ENCODE data around the gene MAP3K8. TPM values are rescaled to one million over a fixed set of nuclear protein-coding genes. Genes with fewer than 3 reads are reported as not detected.

MAP3K8 gene
- total RNA-seq, 5 donors from 2014 or later (not counting 1 experiment from before 2014, with no cell fraction given), result 3.5 to 27.4 (median 11.0) TPM

DNA sequence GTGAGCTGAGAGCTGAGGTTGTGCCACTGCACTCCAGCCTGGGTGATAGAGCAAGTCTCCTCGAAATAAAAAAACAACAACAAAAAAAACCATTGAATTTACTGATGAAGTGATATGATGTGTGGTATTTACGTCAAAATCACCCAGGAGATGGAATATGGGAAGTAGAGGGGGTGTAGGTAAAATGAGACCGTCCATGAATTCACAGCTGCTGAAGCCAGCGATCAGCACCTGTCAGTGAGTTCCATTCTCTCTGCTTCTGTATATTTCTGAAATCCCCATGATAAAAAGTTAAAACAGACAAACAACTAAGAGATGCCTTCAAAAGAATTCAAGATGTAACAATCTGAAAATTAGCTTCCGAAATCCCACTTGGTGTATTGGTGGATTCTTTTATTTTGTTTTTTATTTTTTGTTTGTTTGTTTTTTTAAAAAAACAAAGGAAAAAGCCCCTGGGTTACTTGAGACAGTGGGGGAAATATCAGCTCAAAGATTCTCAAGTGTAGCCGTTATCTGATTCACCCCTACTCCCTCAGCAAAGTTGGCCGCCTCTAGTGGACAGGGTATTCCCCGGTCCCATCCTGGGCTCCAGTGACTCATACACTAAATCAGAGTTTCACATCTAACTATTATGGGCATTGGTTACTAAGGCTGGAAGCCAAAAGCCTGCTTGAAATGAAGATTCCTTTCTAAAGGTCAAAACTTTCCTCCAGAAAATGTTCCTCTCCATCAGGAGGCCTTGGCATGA lies 76.4 kb downstream of the MAP3K8 start:
- no peak overlapping the region for H3K27ac Mint-ChIP-seq
- Histone ChIP-seq H3K36me3 (ENCODE audit: control insufficient read depth in 2 of 2, extremely low read depth in 1 of 2, insufficient read depth in 1 of 2, low read length in 1 of 2) (no peaks in the 10 kb centered on the region), H3K4me1 (ENCODE audit: control insufficient read depth in 1 of 2, extremely low read depth in 1 of 2, insufficient read depth in 2 of 2, low read length in 2 of 2) (peaks cover 0 to 8% of the 10 kb centered on the region in 2 experiments), H3K4me3 (ENCODE audit: control insufficient read depth in 1 of 2, extremely low read depth in 1 of 2, low read length in 1 of 2) (no peak overlapping the region), H3K9me3 (no peaks in the 10 kb centered on the region), H3K27me3 (replicated peaks in 1 of 2; ENCODE audit: control insufficient read depth in 2 of 2, extremely low read depth in 1 of 2, insufficient read depth in 2 of 2, low read length in 1 of 2) (no peaks in the 10 kb centered on the region), H3K27ac (ENCODE audit: low read length) (no peak overlapping the region)
- H3K9me3 Mint-ChIP-seq, result no peaks in the 10 kb centered on the region
- ATAC-seq (replicated peaks in 1 of 4), result peak in 2 of 4 experiments; percentile 56 to 60
- ChIA-PET POLR2A (no interaction called here), CTCF (interaction anchor here (0.7 kb wide), 2 partner anchors 18 to 97 kb away, joined by 3 read pairs; no protein-coding TSS in a partner anchor)
- no CpG with 5 or more reads among the region's 8 CpGs for WGBS (ENCODE audit: insufficient coverage)
- peaks cover 0 to 26% (median 5%) of the 10 kb centered on the region in 3 donors for H3K4me1 Mint-ChIP-seq
- no peaks in the 10 kb centered on the region for H3K36me3 Mint-ChIP-seq
- H3K27me3 Mint-ChIP-seq, result no peaks in the 10 kb centered on the region
- no peak overlapping the region for H3K4me3 Mint-ChIP-seq
- peak in 1 of 35 experiments; percentile 25 for DNase-seq

GRCh38 chr10:30510932-30511700 lies 77.1 kb downstream of the MAP3K8 start:
- CTCF ChIA-PET, result interaction anchor here in 1 of 2 donors (0.6 kb wide), 1 partner anchor 59 kb away, joined by 3 read pairs; no protein-coding TSS in a partner anchor
- no peaks in the 10 kb centered on the region for H3K9me3 ChIP-seq
- no peaks in the 10 kb centered on the region for H3K36me3 ChIP-seq (ENCODE audit: control insufficient read depth in 2 of 2, extremely low read depth in 1 of 2, insufficient read depth in 1 of 2, low read length in 1 of 2)
- Mint-ChIP-seq H3K27ac (no peak overlapping the region), H3K36me3 (no peaks in the 10 kb centered on the region), H3K4me1 (peaks cover 0 to 19% (median 5%) of the 10 kb centered on the region in 3 donors), H3K9me3 (no peaks in the 10 kb centered on the region), H3K27me3 (no peaks in the 10 kb centered on the region), H3K4me3 (no peak overlapping the region)
- no peak overlapping the region for H3K27ac ChIP-seq (ENCODE audit: low read length)
- no peak for DNase-seq
- ATAC-seq (replicated peaks in 1 of 4), result no peak
- no peaks in the 10 kb centered on the region for H3K27me3 ChIP-seq (replicated peaks in 1 of 2; ENCODE audit: control insufficient read depth in 2 of 2, extremely low read depth in 1 of 2, insufficient read depth in 2 of 2, low read length in 1 of 2)
- peaks cover 0 to 2% of the 10 kb centered on the region in 2 experiments for H3K4me1 ChIP-seq (ENCODE audit: control insufficient read depth in 1 of 2, extremely low read depth in 1 of 2, insufficient read depth in 2 of 2, low read length in 2 of 2)
- POLR2A ChIA-PET, result no interaction called here
- H3K4me3 ChIP-seq (ENCODE audit: control insufficient read depth in 1 of 2, extremely low read depth in 1 of 2, low read length in 1 of 2), result no peak overlapping the region
- no CpG with 5 or more reads among the region's 4 CpGs for WGBS (ENCODE audit: insufficient coverage)

Other genes with a start within 250 kb of the MAP3K8 start
- 10 to 100 TPM; 20.9 to 34.7 (median 22.3) TPM for gene MTPAP, start 84.9 kb upstream of the MAP3K8 start, total RNA-seq
- not detected for gene LYZL2, start 195.6 kb downstream of the MAP3K8 start, total RNA-seq